ENCODE results near the gene EPHA3.

DNA sequence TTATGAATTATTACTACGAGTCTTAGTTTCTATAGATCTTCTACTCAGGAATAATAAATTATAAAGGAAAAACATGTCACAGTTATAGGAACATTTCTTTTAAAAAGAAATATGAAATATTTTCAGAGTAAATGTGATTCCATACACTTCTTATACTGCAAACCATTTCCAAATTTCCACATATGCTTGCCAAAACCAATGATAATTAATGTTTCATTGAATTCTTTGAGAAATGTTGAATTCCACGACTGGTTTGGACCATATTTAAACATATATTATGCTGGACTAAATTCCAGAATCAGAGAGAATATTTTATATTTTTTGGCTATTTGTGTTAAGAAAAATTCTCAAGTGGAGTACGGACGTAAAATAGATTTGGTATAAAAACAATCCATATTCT, 144.6 kb downstream of the EPHA3 start:
- TF ChIP-seq CTCF (IDR thresholded peaks at IDR 0.05) = no peak
- no peak for TF ChIP-seq POLR2A (IDR thresholded peaks at IDR 0.05)
